ENCODE data around the gene SCP2D1. TPM values are rescaled to one million over a fixed set of nuclear protein-coding genes. Genes with fewer than 3 reads are reported as not detected.

The SCP2D1 gene
- total and polyA plus RNA-seq, 2 of the 8 experiments (the other 6 are each of a cell fraction or from before 2014, with no cell fraction given) = not detected

DNA sequence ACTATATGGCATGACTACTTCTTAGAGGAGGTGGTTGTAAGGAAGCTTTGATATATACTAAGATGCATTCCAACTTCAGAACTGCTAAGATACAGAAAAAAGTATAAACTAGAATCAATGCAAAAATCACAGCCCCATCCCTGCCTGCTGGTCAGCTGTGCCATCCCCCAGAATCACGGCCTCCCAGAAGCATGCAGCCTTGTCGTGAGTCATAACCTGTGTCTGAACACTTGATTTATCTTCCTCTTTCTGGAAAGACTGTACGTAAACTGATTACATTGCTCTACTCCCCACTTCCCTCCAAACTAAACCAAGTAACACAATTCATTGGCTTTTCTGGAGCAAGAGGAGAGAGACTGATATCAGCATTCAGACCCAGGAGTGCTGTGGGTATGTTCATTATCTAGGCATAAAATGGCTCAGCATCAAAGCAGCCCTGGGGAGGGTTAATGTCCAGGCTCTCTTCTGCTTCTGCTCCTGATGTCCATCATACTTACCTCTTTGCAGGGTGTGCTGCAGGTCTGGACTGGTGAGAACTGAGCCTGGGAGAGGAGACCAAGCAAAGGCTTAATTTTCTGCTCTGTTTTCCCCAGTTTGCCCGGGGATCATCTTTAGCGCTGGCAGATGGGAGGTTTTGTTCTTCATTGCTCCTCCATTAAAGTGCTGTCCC, 18.4 kb downstream of the SCP2D1 start (continued):
- TF ChIP-seq CTBP2 (IDR thresholded peaks at IDR 0.05; ENCODE audit: borderline replicate concordance, insufficient read depth, insufficient read length, low read length) (no peak), E2F6 (IDR thresholded peaks at IDR 0.05) (no peak), KDM1A (IDR thresholded peaks at IDR 0.05; ENCODE audit: borderline replicate concordance, low read length) (no peak), POLR2A (IDR thresholded peaks at IDR 0.05; ENCODE audit: control extremely low read depth in 1 of 2, low read depth in 2 of 2, low read length in 2 of 2) (no peak), RFX5 (IDR thresholded peaks at IDR 0.05; ENCODE audit: borderline replicate concordance, low read depth, low read length) (no peak), BCL11A (IDR thresholded peaks at IDR 0.05; ENCODE audit: low read depth in 2 of 2, low read length in 2 of 2) (no peak), BRCA1 (IDR thresholded peaks at IDR 0.05; ENCODE audit: low read depth, low read length) (no peak), ASH2L (IDR thresholded peaks at IDR 0.05; ENCODE audit: low read length) (no peak), SIX5 (IDR thresholded peaks at IDR 0.05; ENCODE audit: low read depth, low read length) (no peak), SP2 (IDR thresholded peaks at IDR 0.05; ENCODE audit: low read length) (no peak)
